HG03025 (cell line): ENCODE results near the gene RFTN1.

Source experiments
- ATAC-seq: cut with Tn5 transposase; IDR thresholded peaks from one replicate; pipeline ENCODE4 v1.9.1; 2021; ENCODE audit warnings: mild to moderate bottlenecking, moderate library complexity; ENCODE audit not compliant: unreplicated experiment, low FRiP score

RFTN1 gene

GRCh38 chr3:16337856-16338540 is 175.5 kb downstream of the RFTN1 start:
- ATAC-seq = peak; percentile 60

- ATAC-seq = no peak
Observed at GRCh38 chr3:16336825-16337224, 176.7 kb downstream of the RFTN1 start.

GRCh38 chr3:16335772-16336645 is 177.5 kb downstream of the RFTN1 start:
- ATAC-seq = no peak

GRCh38 chr3:16335333-16335732 is 178.2 kb downstream of the RFTN1 start:
- ATAC-seq = no peak

GRCh38 chr3:16334909-16335308 is 178.6 kb downstream of the RFTN1 start:
- ATAC-seq = no peak

GRCh38 chr3:16332904-16333426 is 180.5 kb downstream of the RFTN1 start:
- ATAC-seq = no peak

- ATAC-seq = no peak
Observed at GRCh38 chr3:16331319-16331883, 182.1 kb downstream of the RFTN1 start.

GRCh38 chr3:16330351-16330750 is 183.1 kb downstream of the RFTN1 start:
- no peak for ATAC-seq

- ATAC-seq = no peak
Observed at GRCh38 chr3:16329826-16330129, 183.7 kb downstream of the RFTN1 start.

- ATAC-seq = no peak
Observed at GRCh38 chr3:16329036-16329825, 184.3 kb downstream of the RFTN1 start.

GRCh38 chr3:16328124-16328523 is 185.4 kb downstream of the RFTN1 start:
- no peak for ATAC-seq

- ATAC-seq = no peak
Observed at GRCh38 chr3:16326724-16327349, 186.7 kb downstream of the RFTN1 start.

- ATAC-seq = no peak
Observed at GRCh38 chr3:16325850-16326249, 187.6 kb downstream of the RFTN1 start.

- ATAC-seq = no peak
Observed at GRCh38 chr3:16323737-16324136, 189.8 kb downstream of the RFTN1 start.

GRCh38 chr3:16322189-16322588 is 191.3 kb downstream of the RFTN1 start:
- ATAC-seq = no peak

GRCh38 chr3:16320711-16321110 is 192.8 kb downstream of the RFTN1 start:
- ATAC-seq = no peak

- ATAC-seq = no peak
Observed at GRCh38 chr3:16319723-16320122, 193.8 kb downstream of the RFTN1 start.

- no peak for ATAC-seq
Observed at GRCh38 chr3:16319307-16319706, 194.2 kb downstream of the RFTN1 start.

GRCh38 chr3:16318176-16318575 is 195.3 kb downstream of the RFTN1 start:
- ATAC-seq = no peak

- no peak for ATAC-seq
Observed at GRCh38 chr3:16317561-16317945, 195.9 kb downstream of the RFTN1 start.
